Measurements from ENCODE around the gene HYDIN.

Gene HYDIN

GRCh38 chr16:70784692-70785555 lies 445.6 kb downstream of the HYDIN start:
- no peak for FAIRE-seq

- no peak for FAIRE-seq
Measured at GRCh38 chr16:70782237-70782636, 448.3 kb downstream of the HYDIN start.

GRCh38 chr16:70781800-70782199 lies 448.7 kb downstream of the HYDIN start:
- FAIRE-seq = no peak

- FAIRE-seq = no peak
Measured at GRCh38 chr16:70780546-70780945, 450.0 kb downstream of the HYDIN start.

GRCh38 chr16:70779361-70779760 lies 451.2 kb downstream of the HYDIN start:
- FAIRE-seq = no peak

GRCh38 chr16:70778901-70779309 lies 451.6 kb downstream of the HYDIN start:
- FAIRE-seq = no peak

GRCh38 chr16:70777973-70778406 lies 452.5 kb downstream of the HYDIN start:
- FAIRE-seq = no peak

GRCh38 chr16:70777496-70777895 lies 453.0 kb downstream of the HYDIN start:
- FAIRE-seq = no peak

GRCh38 chr16:70775399-70775798 lies 455.1 kb downstream of the HYDIN start:
- FAIRE-seq = no peak

- no peak for FAIRE-seq
Measured at GRCh38 chr16:70774261-70774660, 456.3 kb downstream of the HYDIN start.

- no peak for FAIRE-seq
Measured at GRCh38 chr16:70772493-70772892, 458.0 kb downstream of the HYDIN start.

GRCh38 chr16:70770626-70771552 lies 459.6 kb downstream of the HYDIN start:
- FAIRE-seq = no peak

- no peak for FAIRE-seq
Measured at GRCh38 chr16:70770291-70770625, 460.3 kb downstream of the HYDIN start.

GRCh38 chr16:70769761-70770160 lies 460.8 kb downstream of the HYDIN start:
- no peak for FAIRE-seq

GRCh38 chr16:70769131-70769530 lies 461.4 kb downstream of the HYDIN start:
- no peak for FAIRE-seq

- no peak for FAIRE-seq
Measured at GRCh38 chr16:70768203-70768580, 462.3 kb downstream of the HYDIN start.

- no peak for FAIRE-seq
Measured at GRCh38 chr16:70767377-70768202, 462.9 kb downstream of the HYDIN start.

- no peak for FAIRE-seq
Measured at GRCh38 chr16:70766658-70767057, 463.9 kb downstream of the HYDIN start.

- FAIRE-seq = no peak
Measured at GRCh38 chr16:70766176-70766575, 464.3 kb downstream of the HYDIN start.

GRCh38 chr16:70765491-70765890 lies 465.0 kb downstream of the HYDIN start:
- FAIRE-seq = no peak

GRCh38 chr16:70764632-70765031 lies 465.9 kb downstream of the HYDIN start:
- FAIRE-seq = no peak

GRCh38 chr16:70760221-70760620 lies 470.3 kb downstream of the HYDIN start:
- FAIRE-seq = no peak

- FAIRE-seq = no peak
Measured at GRCh38 chr16:70759666-70760065, 470.9 kb downstream of the HYDIN start.

Data from colon (tissue), 2 donors.